H1 (cell line): ENCODE data around the gene TCF7L1. TPM values are rescaled to one million over a fixed set of nuclear protein-coding genes. Genes with fewer than 3 reads are reported as not detected.

Source experiments
- CTCF ChIA-PET: fragments of 300-600 bp; sonication (Branson Sonifier 250); formaldehyde crosslinking; loops from one replicate; lab custom pipeline; 2021; ENCODE audit not compliant: partially characterized antibody; lab: Charles Lee
- POLR2A ChIA-PET: fragments of 300-600 bp; sonication (Branson Sonifier 250); formaldehyde crosslinking; loops from one replicate; lab custom pipeline; 2021; ENCODE audit warnings: inconsistent platforms; ENCODE audit not compliant: partially characterized antibody; lab: Charles Lee
- DNase-seq, 2 experiments: peaks; one replicate each; pipeline versions ENCODE4 v3.0.0 to v3.0.0-alpha.2; 2010 to 2022; ENCODE audit warnings: low spot score in 2 of 2, low read depth in 1 of 2, mixed read lengths in 1 of 2
- FAIRE-seq: peaks from 2 replicates; lab custom pipeline; 2011; peaks lifted over from hg19 to GRCh38; lab: Jason Lieb, UNC
- H2AFZ ChIP-seq: 2 replicates; pipeline ENCODE4 v1.8.1; 2012; ENCODE audit warnings: low read length, inconsistent platforms
- H2AK5ac ChIP-seq: 2 replicates; pipeline ENCODE4 v1.6.1; 2013; ENCODE audit warnings: low read depth, low read length
- H2BK120ac ChIP-seq: replicated peaks from 2 replicates; pipeline ENCODE3; 2013; ENCODE audit warnings: low read depth, low read length, inconsistent platforms
- H2BK12ac ChIP-seq: 2 replicates; pipeline ENCODE4 v1.6.1; 2013; ENCODE audit warnings: low read depth, low read length
- H2BK15ac ChIP-seq: 2 replicates; pipeline ENCODE4 v1.6.1; 2013; ENCODE audit warnings: low read length
- H2BK20ac ChIP-seq: 2 replicates; pipeline ENCODE4 v1.6.1; 2013; ENCODE audit warnings: low read length
- H2BK5ac ChIP-seq: 2 replicates; pipeline ENCODE4 v1.6.1; 2013; ENCODE audit warnings: low read depth, low read length
- H3K14ac ChIP-seq: 2 replicates; pipeline ENCODE4 v1.6.1; 2013; ENCODE audit warnings: inconsistent platforms; ENCODE audit not compliant: insufficient read length
- H3K18ac ChIP-seq: 2 replicates; pipeline ENCODE4 v1.6.1; 2013; ENCODE audit warnings: low read length; ENCODE audit errors: extremely low read depth
- H3K23ac ChIP-seq: 2 replicates; pipeline ENCODE4 v1.6.1; 2013; ENCODE audit warnings: inconsistent platforms; ENCODE audit not compliant: insufficient read length
- H3K23me2 ChIP-seq: 2 replicates; pipeline ENCODE4 v1.6.1; 2013; ENCODE audit warnings: low read depth, low read length
- H3K27ac ChIP-seq: 2 replicates; pipeline ENCODE4 v1.6.1; 2011; ENCODE audit warnings: low read depth, low read length, inconsistent platforms
- H3K27me3 ChIP-seq, 4 experiments: replicated peaks in 1 of 4; 1 replicate in 1 of 4; 2 replicates in 3 of 4; pipeline versions ENCODE4 v1.6.1 to v1.8.1; 2011 to 2013; ENCODE audit warnings: low read length in 3 of 4, mild to moderate bottlenecking in 3 of 4, inconsistent platforms in 2 of 4, mixed read lengths in 2 of 4, moderate library complexity in 1 of 4; ENCODE audit not compliant: control insufficient read depth in 3 of 4, insufficient read depth in 3 of 4; ENCODE audit errors: extremely low read depth in 1 of 4
- H3K36me3 ChIP-seq, 4 experiments: 2 replicates each; pipeline versions ENCODE4 v1.6.1 to v1.8.1; 2011 to 2013; ENCODE audit warnings: mild to moderate bottlenecking in 4 of 4, low read length in 3 of 4, moderate library complexity in 2 of 4, control low read depth in 1 of 4, inconsistent platforms in 1 of 4; ENCODE audit not compliant: insufficient read depth in 4 of 4, control insufficient read depth in 2 of 4
- H3K4ac ChIP-seq: replicated peaks from 2 replicates; pipeline ENCODE3; 2013; ENCODE audit warnings: low read length, low read depth, mixed read lengths, inconsistent platforms; ENCODE audit not compliant: insufficient read length
- H3K4me1 ChIP-seq, 4 experiments: replicated peaks in 1 of 4; 1 replicate in 1 of 4; 2 replicates in 3 of 4; pipeline versions ENCODE4 v1.6.1 to v1.8.1; 2011 to 2013; ENCODE audit warnings: low read length in 3 of 4, inconsistent platforms in 2 of 4, mixed read lengths in 1 of 4; ENCODE audit not compliant: insufficient read depth in 4 of 4, control insufficient read depth in 3 of 4
- H3K4me2 ChIP-seq, 2 experiments: 2 replicates each; pipeline versions ENCODE4 v1.6.1 to v1.8.1; 2011 to 2013; ENCODE audit warnings: low read depth in 2 of 2, low read length in 2 of 2, control low read depth in 1 of 2, inconsistent platforms in 1 of 2, mild to moderate bottlenecking in 1 of 2; ENCODE audit not compliant: insufficient read depth in 1 of 2
- H3K4me3 ChIP-seq, 4 experiments: fragments of 200-600, 300-600 bp in 1 of 4; sonication (generic), shearing (Covaris generic), sonication (Bioruptor Twin) in 1 of 4; 2 replicates each; pipeline versions ENCODE4 v1.5.1 to v1.8.1; 2011 to 2016; ENCODE audit warnings: low read length in 4 of 4, low read depth in 3 of 4, control low read depth in 2 of 4, inconsistent platforms in 2 of 4, mild to moderate bottlenecking in 2 of 4, mixed read lengths in 1 of 4, moderate library complexity in 1 of 4; ENCODE audit not compliant: insufficient read depth in 2 of 4; ENCODE audit errors: extremely low read depth in 1 of 4
- H3K56ac ChIP-seq: replicated peaks from 2 replicates; pipeline ENCODE3; 2013; ENCODE audit warnings: low read depth, mild to moderate bottlenecking, mixed read lengths, low read length, inconsistent platforms; ENCODE audit not compliant: insufficient read length
- H3K79me1 ChIP-seq: 2 replicates; pipeline ENCODE4 v1.6.1; 2013; ENCODE audit warnings: low read depth, low read length, control low read depth
- H3K79me2 ChIP-seq, 2 experiments: 2 replicates each; pipeline versions ENCODE4 v1.6.1 to v1.8.1; 2012 to 2013; ENCODE audit warnings: low read length in 2 of 2, mild to moderate bottlenecking in 2 of 2, inconsistent platforms in 1 of 2; ENCODE audit not compliant: insufficient read depth in 2 of 2, control insufficient read depth in 1 of 2
- H3K9ac ChIP-seq, 4 experiments: replicated peaks in 1 of 4; 1 replicate in 1 of 4; 2 replicates in 3 of 4; pipeline versions ENCODE4 v1.6.1 to v1.8.1; 2011 to 2013; ENCODE audit warnings: low read depth in 3 of 4, low read length in 3 of 4, control low read depth in 2 of 4, mild to moderate bottlenecking in 2 of 4, moderate library complexity in 2 of 4, inconsistent platforms in 1 of 4; ENCODE audit errors: extremely low read depth in 1 of 4
- H3K9me3 ChIP-seq, 2 experiments: 2 replicates each; pipeline versions ENCODE4 v1.6.1 to v1.8.1; 2012 to 2013; ENCODE audit warnings: mild to moderate bottlenecking in 2 of 2, moderate library complexity in 2 of 2, control low read depth in 1 of 2, inconsistent platforms in 1 of 2, low read depth in 1 of 2, low read length in 1 of 2, mixed read lengths in 1 of 2; ENCODE audit not compliant: insufficient read depth in 2 of 2
- H4K20me1 ChIP-seq, 2 experiments: replicated peaks in 1 of 2; 2 replicates each; pipeline versions ENCODE3 to v1.8.1; 2011 to 2013; ENCODE audit warnings: inconsistent platforms in 2 of 2, low read length in 2 of 2, mild to moderate bottlenecking in 1 of 2; ENCODE audit not compliant: insufficient read depth in 2 of 2, control insufficient read depth in 1 of 2
- H4K5ac ChIP-seq: 2 replicates; pipeline ENCODE4 v1.6.1; 2013; ENCODE audit warnings: low read length, low read depth, mixed read lengths, inconsistent platforms; ENCODE audit not compliant: insufficient read length
- H4K8ac ChIP-seq: 2 replicates; pipeline ENCODE4 v1.8.0; 2013; ENCODE audit warnings: mild to moderate bottlenecking, moderate library complexity, low read length, inconsistent platforms; ENCODE audit not compliant: insufficient read depth; ENCODE audit errors: extremely low read depth
- H4K91ac ChIP-seq: replicated peaks from 2 replicates; pipeline ENCODE3; 2013; ENCODE audit warnings: low read length, mixed read lengths, inconsistent platforms; ENCODE audit not compliant: insufficient read length
- ASH2L ChIP-seq: fragments of 200-600, 300-600 bp; sonication (generic); IDR thresholded peaks from one replicate; pipeline ENCODE4 v1.7.1; 2017; ENCODE audit warnings: low read length
- BRCA1 ChIP-seq: IDR thresholded peaks from 2 replicates; pipeline ENCODE4 v1.6.1; 2012; ENCODE audit warnings: low read depth, low read length, improper control_type of control experiment
- CREB1 ChIP-seq: IDR thresholded peaks from 2 replicates; pipeline ENCODE4 v1.6.1; 2012; ENCODE audit warnings: inconsistent platforms
- HDAC6 ChIP-seq: IDR thresholded peaks from one replicate; pipeline ENCODE4 v1.7.1; 2012; ENCODE audit warnings: low read depth, mild to moderate bottlenecking, inconsistent platforms, low read length, moderate library complexity
- KDM1A ChIP-seq: fragments of 200-600, 300-600 bp; sonication (generic); IDR thresholded peaks from 2 replicates; pipeline ENCODE4 v1.7.1; 2016; ENCODE audit warnings: mild to moderate bottlenecking, low read length, borderline replicate concordance
- KDM5A ChIP-seq: fragments of 200-600 bp; IDR thresholded peaks from 2 replicates; pipeline ENCODE4 v1.7.1; 2012; ENCODE audit warnings: mild to moderate bottlenecking, low read length, inconsistent platforms, mixed read lengths
- MAFK ChIP-seq: IDR thresholded peaks from 2 replicates; pipeline ENCODE4 v1.6.1; 2012; ENCODE audit warnings: low read depth, mild to moderate bottlenecking, improper control_type of control experiment, low read length
- SIRT6 ChIP-seq: IDR thresholded peaks from one replicate; pipeline ENCODE4 v1.7.1; 2012; ENCODE audit warnings: low read length, inconsistent platforms
- SP2 ChIP-seq: IDR thresholded peaks from 2 replicates; pipeline ENCODE4 v1.6.1; 2012; ENCODE audit warnings: mild to moderate bottlenecking, low read length, inconsistent platforms
- SUZ12 ChIP-seq: fragments of 200-600 bp; sonication (generic); IDR thresholded peaks from 2 replicates; pipeline ENCODE4 v1.6.1; 2012; ENCODE audit warnings: mild to moderate bottlenecking, inconsistent platforms, low read length, moderate library complexity, mixed read lengths
- TAF7 ChIP-seq: optimal IDR thresholded peaks from 2 replicates; pipeline ENCODE3; 2011; ENCODE audit warnings: low read depth, mild to moderate bottlenecking, inconsistent platforms, low read length, moderate library complexity, borderline replicate concordance
- USF2 ChIP-seq: IDR thresholded peaks from 2 replicates; pipeline ENCODE4 v1.6.1; 2011; ENCODE audit warnings: low read length, improper control_type of control experiment
- WGBS, 2 experiments: shearing (Covaris generic) in 1 of 2; methylation state at CpG; one replicate each; pipeline versions ENCODE4 v1.1.6 to v1.1.7; 2013 to 2015; ENCODE audit warnings: low lambda C conversion rate in 2 of 2, mixed read lengths in 2 of 2, inconsistent platforms in 1 of 2, low coverage in 1 of 2, missing lambda C conversion rate in 1 of 2; ENCODE audit not compliant: insufficient replicate concordance in 2 of 2, insufficient coverage in 1 of 2, insufficient read length in 1 of 2; ENCODE audit errors: extremely low coverage in 1 of 2, missing lambda C conversion rate in 1 of 2; 5-methylcytosine and 5-hydroxymethylcytosine counted together
- polyA plus RNA-seq, 7 experiments: library from polyadenylated mRNA; depleted of rRNA in 3 of 7; stranded (reverse) in 5 of 7; unstranded in 2 of 7; fragments of >200 nt in 5 of 7; fragments of 200-250 nt in 2 of 7; gene quantifications; 1 replicate in 5 of 7; 2 replicates in 1 of 7; 4 replicates in 1 of 7; pipeline versions ENCODE4 v1.2.1 to v1.2.3, GENCODE V29; 2011 to 2013; ENCODE audit warnings: missing spikeins in 2 of 7, mixed read lengths in 2 of 7
- total RNA-seq: library from RNA; stranded (reverse); fragmentation: NEBNext Ultra II Directional; extraction: Animal tissue kit (Norgen Biotek cat#: 25700); gene quantifications from 2 replicates; pipeline ENCODE4 v1.2.1, GENCODE V29; 2021
- TF ChIP-seq, protein P1 (sequence below): IDR thresholded peaks from 2 replicates; pipeline ENCODE4 v1.6.1; 2012; ENCODE audit warnings: inconsistent platforms

The TCF7L1 gene
- total and polyA plus RNA-seq, 2 of the 8 experiments (the other 6 are each of a cell fraction or from before 2014, with no cell fraction given), result 27.5 to 108 TPM

DNA sequence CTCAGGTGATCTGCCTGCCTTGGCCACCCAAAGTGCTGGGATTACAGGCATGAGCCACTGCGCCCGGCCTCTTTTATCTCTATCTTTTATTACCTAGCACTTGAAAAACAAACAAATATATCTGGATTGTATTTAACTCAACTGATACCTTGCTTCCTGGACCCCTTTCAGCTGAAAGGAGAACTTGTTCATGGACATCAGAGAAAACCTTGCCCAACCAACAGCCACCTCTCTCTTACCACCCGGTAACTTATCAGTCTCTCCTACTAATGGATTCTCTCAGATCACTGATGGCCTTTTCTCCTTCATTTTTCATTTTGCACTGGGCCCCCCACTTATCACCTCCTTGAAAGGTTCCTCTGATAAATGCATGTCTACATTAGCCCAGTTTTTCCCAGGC lies 214.4 kb downstream of the TCF7L1 start:
- H3K14ac ChIP-seq, result no peak overlapping the region
- no peak overlapping the region for H4K8ac ChIP-seq
- H3K4me3 ChIP-seq, result no peak overlapping the region
- FAIRE-seq (no peak), DNase-seq (no peak)
- H2AFZ ChIP-seq, result no peak overlapping the region
- H2BK5ac ChIP-seq, result no peak overlapping the region
- POLR2A ChIA-PET, result interaction anchor here (1.1 to 1.7 kb wide), 2 partner anchors 72 to 198 kb away, joined by 4 to 5 read pairs; no protein-coding TSS in a partner anchor
- H4K5ac ChIP-seq, result no peak overlapping the region
- no peak overlapping the region for H2BK12ac ChIP-seq
- H3K27ac ChIP-seq, result no peak overlapping the region
- no peak overlapping the region for H3K9ac ChIP-seq
- H3K23ac ChIP-seq, result no peak overlapping the region
- H4K91ac ChIP-seq, result no peak overlapping the region
- H3K36me3 ChIP-seq, result peaks cover 0 to 12% (median 0%) of the 10 kb centered on the region in 4 experiments; a peak in 2 of 8 replicates
- no peak overlapping the region for H3K56ac ChIP-seq
- no peak overlapping the region for H3K4ac ChIP-seq
- H2BK20ac ChIP-seq, result no peak overlapping the region
- H3K18ac ChIP-seq, result no peak overlapping the region
- H2BK120ac ChIP-seq, result no peak overlapping the region
- H3K79me1 ChIP-seq, result no peaks in the 10 kb centered on the region
- no peaks in the 10 kb centered on the region for H3K79me2 ChIP-seq
- H2AK5ac ChIP-seq, result no peak overlapping the region
- no peaks in the 10 kb centered on the region for H3K27me3 ChIP-seq
- no peak overlapping the region for H3K4me2 ChIP-seq
- no peaks in the 10 kb centered on the region for H3K23me2 ChIP-seq
- CTCF ChIA-PET, result no interaction called here
- no peaks in the 10 kb centered on the region for H4K20me1 ChIP-seq
- WGBS, 2 experiments, result 100% methylated on average over 3 of the region's 3 CpGs; no CpG with 5 or more reads in 1 of the 2 experiments
- no peaks in the 10 kb centered on the region for H3K9me3 ChIP-seq
- H3K4me1 ChIP-seq, result peaks cover 0 to 3% (median 0%) of the 10 kb centered on the region in 4 experiments; a peak in 1 of 7 replicates
- H2BK15ac ChIP-seq, result no peak overlapping the region
- no peak for TF ChIP-seq SUZ12
- no peak for TF ChIP-seq SIRT6
- TF ChIP-seq USF2, result no peak
- TF ChIP-seq TAF7, result no peak
- TF ChIP-seq, protein P1, sequence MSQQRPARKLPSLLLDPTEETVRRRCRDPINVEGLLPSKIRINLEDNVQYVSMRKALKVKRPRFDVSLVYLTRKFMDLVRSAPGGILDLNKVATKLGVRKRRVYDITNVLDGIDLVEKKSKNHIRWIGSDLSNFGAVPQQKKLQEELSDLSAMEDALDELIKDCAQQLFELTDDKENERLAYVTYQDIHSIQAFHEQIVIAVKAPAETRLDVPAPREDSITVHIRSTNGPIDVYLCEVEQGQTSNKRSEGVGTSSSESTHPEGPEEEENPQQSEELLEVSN, result no peak
- no peak for TF ChIP-seq SP2
- TF ChIP-seq BRCA1, result no peak
- no peak for TF ChIP-seq HDAC6
- no peak for TF ChIP-seq MAFK
- TF ChIP-seq KDM1A, result no peak
- no peak for TF ChIP-seq KDM5A
- TF ChIP-seq CREB1, result no peak
- TF ChIP-seq ASH2L, result no peak
